Erythroblast (primary cell): ENCODE data around the gene SPATA19.

Experiments used
- GATA1 ChIP-seq: IDR thresholded peaks from 2 replicates; pipeline ENCODE4 v1.6.1; 2011; ENCODE audit warnings: low read depth, mild to moderate bottlenecking, control low read depth, low read length, moderate library complexity
- POLR2A ChIP-seq: IDR thresholded peaks from 2 replicates; pipeline ENCODE4 v1.6.1; 2011; ENCODE audit warnings: mild to moderate bottlenecking, low read length

- TF ChIP-seq POLR2A (no peak), GATA1 (no peak)
These were observed 20.2 kb downstream of the SPATA19 start for GRCh38 chr11:133825156-133825555.
